GM19025 (cell line): ENCODE measurements around the gene SLC2A8.

ENCODE experiments used
- ATAC-seq: cut with Tn5 transposase; IDR thresholded peaks from one replicate; pipeline ENCODE4 v1.9.1; 2021; ENCODE audit warnings: mild to moderate bottlenecking, low read depth, moderate library complexity; ENCODE audit not compliant: unreplicated experiment

SLC2A8 gene

GRCh38 chr9:127451858-127452656, 55.1 kb downstream of the SLC2A8 start:
- ATAC-seq, result no peak

DNA sequence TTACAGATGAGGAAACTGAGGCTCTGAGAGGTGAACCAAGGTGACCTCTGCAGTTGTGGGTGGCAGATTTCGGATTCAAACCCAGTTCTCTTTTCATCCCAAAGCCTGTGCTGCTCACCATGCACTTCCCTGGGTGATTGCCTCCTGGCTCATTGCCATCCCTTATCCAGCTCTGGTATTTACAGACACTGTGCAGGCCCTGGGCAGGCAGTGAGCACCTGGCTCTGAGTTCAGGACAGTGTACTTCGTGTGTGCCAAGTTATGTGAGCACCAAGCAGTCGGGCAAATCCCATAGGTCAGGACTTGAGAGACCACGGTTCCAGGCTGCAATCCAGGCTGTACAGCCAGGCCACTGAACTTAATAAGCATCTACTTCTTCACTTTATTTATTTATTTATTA, 55.7 kb downstream of the SLC2A8 start:
- ATAC-seq, result no peak

DNA sequence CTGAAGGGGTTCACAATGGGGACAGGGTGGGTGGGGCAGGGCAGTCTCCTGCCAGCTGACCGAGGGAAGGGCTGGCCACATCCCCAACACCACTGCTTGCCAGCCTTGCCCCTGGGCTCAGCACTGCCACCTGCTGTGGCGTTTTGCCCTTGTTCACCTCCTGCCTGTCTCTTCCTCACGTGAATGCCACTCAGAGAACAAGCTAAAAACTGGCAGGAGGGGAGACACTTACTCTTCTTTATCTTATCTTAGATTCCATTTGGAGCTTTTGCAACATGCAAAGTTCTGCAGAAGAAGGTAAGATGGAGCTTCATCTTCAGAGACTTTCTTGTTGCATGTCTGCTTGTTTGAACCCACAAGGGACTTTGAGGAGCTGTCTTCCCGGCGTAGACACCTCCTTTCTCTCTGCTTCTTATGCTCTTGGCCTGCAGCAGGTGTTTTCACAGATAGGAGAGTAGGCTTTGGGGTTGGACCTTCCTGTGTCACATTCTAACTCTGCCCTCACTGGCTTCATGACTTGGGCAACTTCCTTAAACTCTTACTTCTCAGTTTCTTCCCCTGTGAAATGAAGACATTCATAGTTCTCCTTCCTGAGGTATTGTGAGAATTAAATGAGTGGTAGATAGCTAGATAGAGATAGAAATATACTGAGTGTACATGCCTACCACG, 58.5 kb downstream of the SLC2A8 start:
- ATAC-seq, result no peak

DNA sequence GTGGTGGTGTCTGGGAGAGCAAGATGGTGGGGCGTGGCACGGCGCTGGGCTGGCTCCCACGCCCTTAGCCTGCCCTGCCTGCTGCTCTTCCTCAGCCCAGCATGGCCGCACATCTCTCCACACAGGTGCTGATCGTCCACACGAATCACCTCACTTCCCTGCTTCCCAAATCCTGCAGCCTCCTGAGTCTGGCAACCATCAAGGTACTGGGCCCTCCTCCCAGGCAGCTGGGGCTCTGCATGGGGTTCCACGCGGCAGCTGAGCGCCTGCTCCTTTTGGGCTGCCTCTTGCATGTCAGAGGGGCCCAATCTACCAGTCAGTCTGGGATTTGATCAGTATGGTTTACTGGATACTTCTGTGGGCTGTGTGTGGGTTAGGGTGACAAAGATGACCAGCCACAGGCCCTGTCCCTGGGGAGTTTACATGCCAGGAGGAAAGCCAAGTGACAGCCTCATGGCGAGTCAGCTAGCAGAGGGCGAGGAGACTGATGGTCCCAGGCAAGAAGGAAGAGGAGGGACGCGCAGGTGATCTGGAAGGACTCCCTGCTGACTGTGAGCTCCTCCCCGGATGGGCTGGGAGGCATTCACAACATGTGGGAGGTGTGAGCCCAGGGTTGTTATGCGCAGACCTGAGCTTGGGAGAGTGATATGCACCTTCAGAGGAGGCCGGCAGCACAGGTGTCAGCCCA, 60.4 kb downstream of the SLC2A8 start:
- no peak for ATAC-seq
